HG02973 (cell line): ENCODE measurements around the gene WLS.
"Not testable (repeated sequence)": the region's sequence is repeated elsewhere in the genome, so short reads cannot be mapped to it uniquely, and the experiment has no call there.

Experiments used
- ATAC-seq: cut with Tn5 transposase; IDR thresholded peaks from one replicate; pipeline ENCODE4 v1.9.1; 2021; ENCODE audit warnings: moderate library complexity; ENCODE audit not compliant: unreplicated experiment

WLS gene

DNA sequence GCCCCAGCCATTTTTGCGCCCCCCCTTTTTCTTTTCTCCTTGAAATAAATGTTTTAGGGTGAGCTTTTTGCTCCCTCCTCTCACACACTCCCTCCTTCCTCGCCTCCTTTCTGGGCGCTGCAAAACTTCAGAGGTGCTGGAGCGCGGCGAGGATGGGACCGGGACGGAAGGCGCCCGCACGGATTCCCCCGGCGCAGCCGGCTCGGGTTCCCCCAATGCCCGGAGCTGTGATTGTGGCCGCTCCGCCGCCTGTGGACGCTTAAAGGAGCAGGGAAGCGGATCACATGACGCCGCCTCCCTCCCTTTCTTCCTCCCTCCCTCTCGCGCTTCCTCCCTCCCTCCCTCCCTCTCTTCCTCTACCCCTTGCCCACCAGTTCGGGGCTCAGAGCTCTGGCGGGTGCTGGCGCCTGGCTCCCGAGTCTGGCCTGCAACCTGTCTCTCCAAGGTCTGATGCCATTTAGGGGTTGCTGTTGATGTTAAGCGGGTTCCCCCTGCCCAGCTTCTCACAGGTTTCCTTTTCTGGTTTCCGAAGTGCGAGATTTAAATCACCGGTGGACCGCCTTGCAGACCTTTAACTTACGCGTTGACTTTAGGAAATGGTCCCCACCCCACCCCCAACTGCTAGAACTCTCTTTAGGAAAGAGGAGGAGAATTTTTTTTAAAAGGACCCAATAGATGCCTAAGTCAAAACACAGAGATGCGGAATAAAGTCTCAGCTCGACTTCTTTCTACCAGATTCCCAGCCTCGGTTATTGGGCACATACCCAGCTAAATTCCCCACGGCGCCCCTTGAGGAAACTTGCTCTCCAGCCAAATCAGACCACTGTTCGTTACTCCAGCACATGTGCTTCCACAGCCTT lies at the start of gene WLS:
TSS of gene WLS (minus strand) at position 235 of the 860 bp plus-strand sequence. CDS start at position 11, 224 bp downstream.
- ATAC-seq: no peak

DNA sequence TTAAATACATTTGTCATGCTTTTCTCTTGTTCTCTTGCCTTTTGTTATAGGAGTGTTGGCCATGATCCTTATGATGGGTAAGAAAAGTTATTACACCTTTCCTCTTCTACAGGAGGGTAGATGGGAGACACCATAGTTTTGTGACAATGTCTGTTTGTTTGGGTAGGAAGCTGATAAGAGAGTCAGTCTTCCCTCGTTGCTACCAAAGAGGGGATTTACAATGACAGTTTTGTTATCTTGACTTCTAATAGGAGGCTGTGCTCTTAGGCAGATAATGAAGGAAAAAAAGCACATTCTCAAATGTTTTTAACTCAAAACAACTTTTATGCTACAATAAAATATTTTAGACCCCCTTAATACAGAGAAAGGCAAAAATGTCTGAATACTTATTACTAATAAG lies 48.0 kb upstream of the WLS start:
- no peak for ATAC-seq

DNA sequence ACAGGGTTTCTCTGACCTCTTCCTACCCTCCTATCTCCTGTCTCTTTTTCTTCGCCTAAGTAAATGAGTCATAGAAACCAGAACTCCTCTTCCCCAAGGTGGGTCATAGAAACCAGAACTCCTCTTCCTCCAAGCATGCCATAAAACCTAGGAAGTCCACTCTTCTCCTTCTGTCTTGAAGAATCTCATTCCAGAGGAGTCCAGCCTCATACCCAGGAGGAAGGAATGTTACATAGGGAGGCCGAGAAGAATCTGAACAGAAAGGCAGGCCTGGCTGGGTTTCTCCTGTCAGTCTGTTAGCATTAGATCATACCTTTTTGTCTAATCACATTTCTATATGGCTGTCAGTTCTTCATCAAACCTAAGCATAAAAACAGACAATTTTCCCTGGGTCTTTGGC lies 47.5 kb upstream of the WLS start:
- ATAC-seq: no peak

DNA sequence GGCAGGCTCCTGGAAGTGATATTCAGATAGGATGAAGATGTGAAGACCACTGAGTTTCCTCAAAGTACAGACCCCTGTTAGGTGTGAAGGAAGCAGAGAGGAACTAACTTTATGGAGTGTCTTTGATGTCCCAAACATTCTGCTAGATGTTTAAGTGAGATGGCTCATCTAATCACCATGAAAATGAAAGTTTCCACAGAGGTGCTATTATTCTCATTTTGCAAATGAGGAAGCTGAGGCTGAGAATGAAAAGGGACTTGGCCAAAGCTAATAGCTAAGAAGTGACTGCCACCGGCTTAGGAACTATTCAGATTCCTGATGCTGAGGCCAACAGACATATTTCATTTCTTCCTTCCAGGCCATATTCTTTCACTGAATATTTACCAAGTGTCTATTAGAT lies 45.9 kb upstream of the WLS start:
- ATAC-seq: no peak

DNA sequence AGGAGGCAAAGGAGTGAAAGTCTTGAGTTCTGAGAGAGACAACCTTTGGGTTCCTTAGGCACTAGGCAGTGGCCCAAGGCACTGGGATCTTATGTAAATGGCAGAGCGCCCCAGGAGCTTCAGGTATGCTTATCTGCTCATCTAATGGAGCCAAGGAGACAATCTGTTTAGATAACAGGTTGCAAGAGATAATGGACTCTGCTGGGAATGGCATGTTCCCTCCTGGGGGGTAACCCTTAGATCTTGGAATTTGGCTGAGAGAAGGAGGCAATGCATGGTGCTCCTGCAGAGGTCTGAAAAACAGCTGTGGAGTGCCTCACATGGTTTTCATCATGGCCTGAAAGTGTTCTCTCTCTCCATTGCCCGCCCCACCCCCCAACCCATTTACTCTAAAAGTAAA lies 44.1 kb upstream of the WLS start:
- ATAC-seq: no peak

DNA sequence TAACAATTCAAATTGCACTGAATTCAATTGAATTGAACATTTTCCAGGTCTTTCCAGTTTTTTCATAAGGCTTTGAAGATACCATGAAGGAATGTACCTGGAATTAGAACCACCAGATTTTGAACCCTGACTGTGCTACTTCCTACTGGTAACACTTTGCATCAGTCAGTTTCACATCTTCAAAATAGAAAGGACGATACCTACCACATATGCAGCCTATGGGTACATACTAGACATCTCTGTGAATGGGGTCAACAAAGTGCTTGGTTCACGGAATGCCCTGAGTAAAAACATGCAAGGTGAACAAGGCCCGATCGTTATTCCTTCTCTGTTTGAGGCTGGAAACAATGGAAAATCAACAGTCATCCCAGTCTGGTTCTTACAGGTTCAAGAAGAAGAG lies 41.2 kb upstream of the WLS start:
- ATAC-seq: no peak

DNA sequence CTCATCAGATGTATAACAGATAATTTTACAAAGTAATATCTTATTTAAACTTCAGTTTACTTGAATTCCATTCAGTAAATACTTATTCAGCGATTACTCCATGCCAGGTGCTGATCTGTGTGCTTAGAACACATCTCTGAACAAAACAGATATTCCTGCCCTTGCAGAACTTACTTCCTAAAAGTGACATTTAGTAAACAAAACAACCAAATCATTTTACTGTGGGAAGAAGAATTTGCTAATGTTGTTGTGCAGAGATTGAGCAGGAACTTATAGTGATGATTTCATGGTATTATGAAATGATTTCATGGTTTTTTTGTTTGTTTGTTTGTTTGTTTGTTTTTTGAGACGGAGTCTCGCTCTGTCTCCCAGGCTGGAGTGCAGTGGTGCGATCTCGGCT lies 39.3 kb upstream of the WLS start:
- no peak for ATAC-seq

DNA sequence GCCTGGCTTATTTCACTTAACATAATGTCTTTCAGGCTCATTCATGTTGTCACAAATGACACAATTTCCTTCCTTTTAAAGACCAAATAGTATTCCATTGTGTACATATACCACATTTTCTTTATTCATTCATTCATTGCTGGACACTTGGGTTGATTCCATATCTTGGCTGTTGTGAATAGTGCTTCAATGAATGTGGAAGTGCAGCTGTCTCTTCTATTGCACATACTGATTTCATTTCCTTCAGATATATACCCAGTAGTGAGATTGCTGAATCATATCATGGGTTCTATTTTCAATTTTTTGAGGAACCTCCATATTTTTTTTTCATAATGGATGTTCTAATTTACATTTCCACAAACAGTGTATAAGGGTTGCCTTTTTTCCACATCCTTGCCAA lies 38.6 kb upstream of the WLS start:
- no peak for ATAC-seq

DNA sequence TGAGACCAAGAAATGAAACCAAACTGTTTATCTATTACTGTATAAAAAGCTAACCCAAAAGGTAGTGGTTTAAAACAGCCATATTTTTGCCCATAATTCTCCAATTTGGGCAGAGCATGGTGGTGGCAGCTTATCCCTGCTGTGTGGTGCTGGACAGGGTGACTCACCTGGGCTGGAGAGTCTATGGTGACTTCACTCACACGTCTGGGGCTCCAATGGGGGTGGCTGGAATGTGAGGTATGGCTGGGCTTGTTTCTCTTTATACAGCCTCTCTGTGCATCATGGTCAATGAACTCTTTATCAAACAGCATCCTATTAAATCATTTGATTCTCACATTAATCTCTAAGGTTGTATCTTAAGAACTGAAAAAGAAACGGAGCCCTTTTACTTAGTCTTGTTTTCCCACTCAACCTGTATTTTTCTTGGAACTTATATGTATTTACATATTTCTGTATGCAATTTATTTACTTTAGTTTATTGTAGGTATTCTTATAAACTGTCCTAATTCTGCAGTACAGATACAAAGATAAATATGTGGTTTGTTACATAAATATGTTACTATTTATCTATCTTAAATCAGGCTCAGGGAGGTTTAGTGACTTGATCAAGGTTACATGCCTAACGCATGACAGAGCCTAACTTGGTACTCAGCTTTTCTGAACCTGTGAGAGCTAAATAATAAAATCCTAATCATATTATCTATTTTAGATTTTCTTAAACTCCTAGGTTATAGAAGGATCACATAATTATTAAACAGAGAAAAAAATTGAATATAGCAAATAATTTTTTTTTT lies 37.5 kb upstream of the WLS start:
- no peak for ATAC-seq

DNA sequence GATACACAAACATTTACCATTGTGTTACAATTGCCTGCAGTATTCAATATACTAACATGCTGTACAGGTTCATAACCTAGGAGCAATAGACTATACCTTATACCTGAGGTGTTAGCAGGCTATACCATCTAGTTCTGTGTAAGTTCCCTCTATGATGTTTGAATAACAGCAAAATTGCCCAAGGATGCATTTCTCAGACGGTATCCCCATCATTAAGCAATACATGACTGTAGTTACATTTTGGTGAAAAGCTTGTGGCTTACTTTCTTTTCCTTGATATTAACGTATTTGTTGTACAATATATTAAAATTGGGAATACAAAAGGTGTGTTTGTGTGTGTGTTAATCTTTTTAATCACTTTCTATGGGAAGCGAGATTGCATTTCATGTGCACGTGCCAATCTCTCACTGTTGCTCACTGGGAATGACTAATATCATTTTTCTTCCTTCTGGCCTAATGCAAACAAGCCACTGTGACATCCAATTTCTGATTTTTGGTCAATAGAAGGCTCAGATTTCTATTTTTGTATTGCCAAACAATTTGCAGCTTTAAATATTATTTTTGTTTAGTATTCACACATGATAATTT lies 36.7 kb upstream of the WLS start:
- no peak for ATAC-seq

DNA sequence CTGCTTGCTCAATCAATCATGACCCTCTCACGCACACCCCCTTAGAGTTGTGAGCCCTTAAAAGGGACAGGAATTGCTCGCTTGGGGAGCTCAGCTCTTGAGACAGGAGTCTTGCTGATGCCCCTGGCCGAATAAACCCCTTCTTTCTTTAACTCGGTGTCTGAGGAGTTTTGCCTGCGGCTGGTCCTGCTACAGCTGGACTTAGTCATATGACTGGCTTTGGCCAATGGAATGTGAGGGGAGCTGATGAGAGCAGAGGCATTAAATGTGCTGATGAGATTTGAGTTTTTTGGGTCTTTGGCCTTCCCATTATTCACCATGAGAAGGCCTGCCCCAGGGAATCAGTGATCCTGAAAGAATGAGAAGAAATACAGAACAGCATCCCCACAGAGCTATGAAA lies 24.5 kb upstream of the WLS start:
- not testable (repeated sequence) for ATAC-seq

DNA sequence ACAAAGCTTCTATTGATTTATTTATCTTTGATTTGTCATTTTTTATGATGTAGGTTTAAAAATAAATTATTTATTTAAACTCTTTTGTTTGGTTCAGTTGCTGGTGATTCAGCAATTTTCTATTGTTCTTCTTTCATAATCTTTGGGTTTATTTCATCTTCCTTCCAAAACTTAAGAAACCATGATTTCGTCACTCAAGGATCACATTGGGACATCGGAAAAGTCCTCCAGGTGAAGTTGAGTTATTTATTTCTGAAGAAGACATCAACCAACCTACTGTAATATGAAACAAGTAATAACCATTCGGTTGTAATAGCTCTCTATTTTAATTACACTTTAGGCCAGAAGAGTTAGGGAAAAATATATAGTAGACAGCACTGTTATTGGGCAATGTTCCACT lies 23.0 kb upstream of the WLS start:
- ATAC-seq: no peak

DNA sequence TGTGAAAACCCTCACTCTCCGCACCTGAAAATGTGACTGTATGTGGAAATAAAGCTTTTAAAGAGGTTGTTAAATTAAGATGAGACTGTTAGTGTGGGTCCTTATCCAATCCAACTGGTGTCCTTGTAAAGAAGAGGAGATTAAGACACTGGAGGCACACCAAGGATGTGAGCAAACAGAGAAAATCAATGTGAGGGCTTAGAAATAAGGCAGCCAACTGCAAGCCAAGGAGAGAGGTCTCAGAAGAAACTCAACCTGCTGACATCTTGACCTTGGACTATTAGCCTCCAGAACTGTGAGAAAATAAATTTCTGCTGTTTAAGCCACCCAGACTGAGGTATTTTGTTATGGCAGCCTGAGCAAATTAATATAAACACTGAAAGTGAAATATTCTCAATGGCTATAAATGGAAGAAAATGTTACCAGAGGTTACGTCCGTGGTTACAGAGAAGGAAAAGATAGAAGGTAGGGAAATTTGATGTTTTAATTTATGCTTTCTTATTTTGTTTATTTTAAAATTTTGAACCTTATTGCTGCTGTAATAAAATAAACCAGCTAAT lies 22.4 kb upstream of the WLS start:
- ATAC-seq: no peak

DNA sequence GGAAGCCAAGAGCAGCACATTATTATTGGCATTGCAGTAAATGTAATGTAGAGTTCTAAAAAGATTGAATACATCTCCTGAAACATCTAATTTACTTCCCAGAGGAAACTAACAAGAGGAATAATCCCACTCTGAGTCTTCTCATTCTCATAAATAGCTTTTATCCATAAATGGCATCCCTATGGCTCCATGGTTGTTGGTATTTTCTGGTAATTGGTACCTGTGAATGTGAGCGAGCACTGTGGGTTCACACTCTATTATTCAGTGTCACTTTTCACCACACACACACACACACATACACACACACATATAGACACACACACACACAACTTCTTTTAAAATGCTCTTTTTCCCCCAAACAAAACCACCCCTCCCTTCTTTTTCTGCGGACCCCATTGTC lies 4.7 kb upstream of the WLS start:
- no peak for ATAC-seq

DNA sequence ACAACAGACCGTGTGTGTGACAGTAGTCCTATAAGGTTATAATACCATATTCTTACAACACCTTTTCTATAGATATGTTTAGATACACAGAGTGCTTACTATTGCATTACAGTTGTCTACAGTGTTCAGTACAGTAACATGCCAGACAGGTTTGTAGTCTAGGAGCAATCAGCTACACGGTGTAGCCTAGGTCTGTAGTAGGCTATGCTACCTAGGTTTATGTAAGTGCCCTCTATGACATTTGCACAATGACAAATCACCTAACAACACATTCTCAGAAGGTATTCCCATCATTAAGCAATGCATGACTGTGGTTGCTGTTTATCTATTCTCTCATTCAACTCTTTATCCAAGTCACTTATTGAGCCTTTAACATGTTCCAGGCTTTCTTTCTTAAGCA lies 1.8 kb upstream of the WLS start:
- no peak for ATAC-seq

DNA sequence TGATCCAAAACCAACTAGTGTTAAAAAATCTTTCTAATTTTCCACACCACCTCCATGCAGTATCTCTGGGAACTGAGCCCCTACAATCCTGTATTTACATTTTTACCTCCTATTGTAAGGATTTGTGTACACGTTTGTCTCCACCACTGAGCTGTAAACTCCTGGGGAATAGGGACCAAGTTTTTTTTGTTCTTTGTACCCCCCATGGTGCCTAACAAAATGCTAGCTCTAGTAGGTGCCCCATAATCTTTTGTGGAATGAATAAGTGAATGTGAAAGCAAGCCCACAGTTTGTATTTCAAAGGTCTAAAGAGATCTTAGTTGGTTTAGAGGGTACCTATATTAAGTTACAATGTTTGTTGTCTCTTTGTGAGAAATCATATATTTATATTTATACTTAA lies 879 bp upstream of the WLS start:
- ATAC-seq: no peak

DNA sequence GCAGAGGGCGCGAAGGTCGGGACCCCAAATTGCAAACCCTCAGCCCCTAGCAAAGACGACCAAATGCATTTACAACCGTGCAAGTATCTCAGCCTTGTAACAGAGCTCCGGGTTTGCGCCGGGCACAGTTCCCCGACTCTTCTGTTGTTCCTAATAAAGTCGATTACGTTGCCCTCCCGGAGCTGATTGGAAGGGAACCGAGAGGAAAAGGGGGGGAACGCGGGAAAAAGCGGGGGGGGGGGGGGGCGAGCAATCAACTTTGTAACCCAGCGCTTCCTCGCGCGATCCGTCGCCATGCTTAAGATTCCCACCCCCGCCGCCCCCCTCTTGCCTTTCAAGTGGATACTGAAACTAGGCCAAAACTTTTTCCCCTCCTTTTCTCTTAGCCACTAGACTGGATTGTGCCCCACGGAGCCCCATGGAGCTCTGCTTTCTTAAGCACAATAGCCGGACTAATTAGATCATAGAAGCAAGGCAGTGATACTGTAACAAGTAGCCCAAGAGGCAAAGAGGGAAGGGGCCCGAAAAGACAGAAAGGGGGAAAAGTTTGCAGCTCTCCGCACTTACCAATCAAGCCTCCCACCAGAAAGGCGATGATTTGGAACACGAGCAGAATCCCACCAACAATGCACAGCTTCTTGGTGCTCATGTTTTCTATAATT lies 565 bp downstream of the WLS start:
- no peak for ATAC-seq

DNA sequence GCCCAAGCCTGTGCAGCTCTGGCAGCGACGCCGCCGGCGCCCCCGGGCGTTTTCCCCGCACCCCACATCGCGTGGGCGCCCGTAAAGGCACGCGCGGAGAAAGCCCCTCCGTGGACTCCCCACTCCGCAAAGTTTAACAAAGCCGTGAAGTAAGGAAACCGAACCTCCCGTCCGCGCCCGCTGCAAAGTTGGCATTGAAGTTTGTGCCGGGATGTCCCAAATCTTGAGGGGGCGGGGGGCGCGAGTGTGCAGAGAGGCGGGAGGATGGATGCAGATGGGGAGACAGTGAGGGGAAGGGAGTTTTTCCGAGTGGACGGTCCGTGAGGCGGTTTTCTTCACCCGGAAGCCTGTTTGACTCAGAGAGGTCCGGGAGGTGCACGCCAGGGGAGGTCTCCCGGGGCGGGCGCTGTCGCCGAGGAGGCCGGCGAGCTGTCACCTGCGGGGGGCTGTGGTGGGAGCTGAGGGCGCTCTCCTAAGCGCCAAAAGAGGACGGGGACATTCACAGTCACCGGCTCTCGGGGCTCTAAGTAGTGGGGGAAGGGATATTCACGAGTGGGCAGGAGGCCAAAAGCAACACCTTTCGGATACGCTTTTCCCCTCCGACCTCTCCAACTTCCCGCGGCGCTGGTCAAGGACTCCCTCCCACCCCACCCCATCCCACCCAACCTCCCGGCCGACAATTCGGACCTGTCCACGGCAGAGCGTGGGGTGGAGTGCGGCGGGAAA lies 1.3 kb downstream of the WLS start:
- ATAC-seq: no peak

DNA sequence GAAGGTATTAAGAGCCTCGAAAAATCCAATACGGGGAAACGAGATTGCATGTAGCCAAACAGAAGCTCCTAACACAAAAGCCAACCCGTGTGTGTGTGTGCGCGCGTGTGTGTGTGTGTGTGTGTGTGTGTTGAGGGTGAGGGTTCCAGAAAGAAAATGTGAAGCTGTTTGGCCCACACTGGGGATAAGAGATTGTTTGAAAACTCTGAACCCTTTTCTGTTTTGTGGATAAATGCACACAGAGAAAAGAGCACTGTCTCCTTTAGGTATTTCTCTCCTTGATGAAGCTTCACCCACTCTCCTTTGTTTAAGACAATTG lies 1.9 kb downstream of the WLS start:
- ATAC-seq: no peak

DNA sequence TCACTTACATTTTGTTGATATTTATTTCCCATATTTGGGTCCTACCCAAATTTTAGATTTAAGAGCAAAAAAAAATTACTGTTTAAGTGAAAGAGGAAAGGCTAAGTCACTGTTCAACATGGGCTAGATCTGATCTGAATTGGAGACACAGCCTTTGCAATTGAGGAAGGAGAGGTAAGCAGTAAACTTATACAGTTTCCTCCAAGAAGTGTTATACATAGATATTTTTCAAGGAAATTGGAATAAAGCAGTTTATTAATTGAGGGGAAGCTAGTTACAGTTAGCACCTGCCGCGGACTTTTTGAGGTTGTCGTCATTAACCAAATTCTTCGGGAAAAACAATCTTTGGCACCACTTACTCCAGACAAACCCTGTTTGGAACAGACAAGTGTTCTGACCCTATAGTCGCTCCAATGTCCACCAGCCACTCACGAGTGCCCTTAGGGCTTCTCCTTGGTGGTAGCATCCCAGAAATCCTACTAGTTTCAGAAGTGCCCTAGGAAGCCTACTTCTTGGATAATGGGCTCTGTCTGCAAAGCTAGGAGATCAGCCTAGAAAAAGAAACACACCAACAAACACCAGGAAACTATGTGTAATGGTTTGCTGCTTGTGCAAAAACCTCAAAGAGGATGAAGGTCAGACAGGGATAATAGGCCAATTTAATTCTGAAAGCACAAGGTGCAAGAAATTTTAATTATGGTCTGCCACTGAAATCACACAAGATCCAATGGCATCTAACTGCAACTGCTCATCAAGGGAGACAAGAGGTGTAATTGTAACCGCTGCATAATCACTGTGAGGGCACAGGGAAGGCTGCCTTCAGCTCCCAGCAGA lies 2.5 kb downstream of the WLS start:
- no peak for ATAC-seq
